Adrenal gland (tissue), 5 donors: ENCODE data around the gene CDH4.

Experiments
- POLR2A ChIP-seq, 2 donors: fragments of 450-650 bp; IDR thresholded peaks; one replicate each; pipeline ENCODE4 v1.6.1; 2017; ENCODE audit warnings: antibody characterized with exemption in 2 of 2, mild to moderate bottlenecking in 2 of 2, moderate library complexity in 1 of 2
- TF ChIP-seq, protein P1 (sequence below), 6 experiments: fragments of 450-650 bp in 4 of 6; fragments of 200-600 bp in 2 of 6; sonication (generic) in 1 of 6; IDR thresholded peaks; 1 replicate in 5 of 6; 2 replicates in 1 of 6; pipeline versions ENCODE4 v1.5.1 to v1.8.0; 2016 to 2021; ENCODE audit warnings: antibody characterized with exemption in 6 of 6, mild to moderate bottlenecking in 2 of 6, moderate library complexity in 1 of 6
- donor health status: DM: no; HTN: no; CAD: no.

DNA sequence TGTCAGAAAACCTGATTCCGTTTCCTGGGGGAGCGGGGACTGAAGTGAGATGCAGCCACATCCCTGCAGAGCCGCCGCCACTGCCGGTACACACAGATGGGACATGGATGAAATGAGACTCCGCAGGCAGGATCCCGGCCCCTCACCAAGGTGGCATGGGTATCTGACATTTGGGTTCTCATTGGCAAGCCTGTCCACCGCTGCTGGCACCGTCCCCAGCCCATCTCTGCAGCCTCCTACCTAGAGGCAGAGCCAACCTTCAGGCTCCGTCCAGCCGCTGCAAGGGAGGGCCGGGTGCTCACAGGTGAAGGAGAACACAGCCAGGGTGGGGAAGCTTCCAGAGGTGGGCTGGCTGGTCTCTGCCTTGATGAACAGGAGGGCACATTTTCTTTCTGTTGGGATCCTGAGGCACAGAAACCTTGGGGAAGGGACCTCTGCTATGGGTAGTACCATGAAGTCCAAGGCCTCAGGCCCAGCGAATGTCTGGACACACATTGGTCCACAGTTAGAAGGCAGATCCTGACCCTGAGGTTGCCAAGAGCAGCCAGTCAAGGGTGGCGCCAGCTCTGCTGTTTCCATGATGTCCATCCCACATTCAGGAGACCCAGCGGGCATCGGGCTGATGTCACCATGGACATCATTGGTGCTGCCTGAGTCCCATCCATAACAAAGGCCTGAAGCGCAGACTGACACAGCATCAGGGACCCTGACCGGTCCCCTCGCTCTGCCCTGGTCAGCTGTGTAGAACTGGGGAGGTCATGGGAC, 636.2 kb downstream of the CDH4 start:
- TF ChIP-seq, protein P1, sequence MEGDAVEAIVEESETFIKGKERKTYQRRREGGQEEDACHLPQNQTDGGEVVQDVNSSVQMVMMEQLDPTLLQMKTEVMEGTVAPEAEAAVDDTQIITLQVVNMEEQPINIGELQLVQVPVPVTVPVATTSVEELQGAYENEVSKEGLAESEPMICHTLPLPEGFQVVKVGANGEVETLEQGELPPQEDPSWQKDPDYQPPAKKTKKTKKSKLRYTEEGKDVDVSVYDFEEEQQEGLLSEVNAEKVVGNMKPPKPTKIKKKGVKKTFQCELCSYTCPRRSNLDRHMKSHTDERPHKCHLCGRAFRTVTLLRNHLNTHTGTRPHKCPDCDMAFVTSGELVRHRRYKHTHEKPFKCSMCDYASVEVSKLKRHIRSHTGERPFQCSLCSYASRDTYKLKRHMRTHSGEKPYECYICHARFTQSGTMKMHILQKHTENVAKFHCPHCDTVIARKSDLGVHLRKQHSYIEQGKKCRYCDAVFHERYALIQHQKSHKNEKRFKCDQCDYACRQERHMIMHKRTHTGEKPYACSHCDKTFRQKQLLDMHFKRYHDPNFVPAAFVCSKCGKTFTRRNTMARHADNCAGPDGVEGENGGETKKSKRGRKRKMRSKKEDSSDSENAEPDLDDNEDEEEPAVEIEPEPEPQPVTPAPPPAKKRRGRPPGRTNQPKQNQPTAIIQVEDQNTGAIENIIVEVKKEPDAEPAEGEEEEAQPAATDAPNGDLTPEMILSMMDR (IDR thresholded peaks at IDR 0.05): no peak
- no peak for TF ChIP-seq POLR2A (IDR thresholded peaks at IDR 0.05)
